ENCODE data around the gene FGGY.
"Not testable (repeated sequence)": the region's sequence is repeated elsewhere in the genome, so short reads cannot be mapped to it uniquely, and the experiment has no call there.

Gene FGGY

GRCh38 chr1:59296358-59297256 is at the start of gene FGGY:
Gene FGGY, plus strand, starts transcription at chr1:59297094. Its CDS starts 24,456 bp downstream, at chr1:59321550.
- peak; percentile 79 for DNase-seq

GRCh38 chr1:59248758-59249157 is 48.1 kb upstream of the FGGY start:
- DNase-seq: no peak

- DNase-seq: no peak
Observed at GRCh38 chr1:59249396-59250137, 47.3 kb upstream of the FGGY start.

GRCh38 chr1:59251061-59251460 is 45.8 kb upstream of the FGGY start:
- not testable (repeated sequence) for DNase-seq

DNA sequence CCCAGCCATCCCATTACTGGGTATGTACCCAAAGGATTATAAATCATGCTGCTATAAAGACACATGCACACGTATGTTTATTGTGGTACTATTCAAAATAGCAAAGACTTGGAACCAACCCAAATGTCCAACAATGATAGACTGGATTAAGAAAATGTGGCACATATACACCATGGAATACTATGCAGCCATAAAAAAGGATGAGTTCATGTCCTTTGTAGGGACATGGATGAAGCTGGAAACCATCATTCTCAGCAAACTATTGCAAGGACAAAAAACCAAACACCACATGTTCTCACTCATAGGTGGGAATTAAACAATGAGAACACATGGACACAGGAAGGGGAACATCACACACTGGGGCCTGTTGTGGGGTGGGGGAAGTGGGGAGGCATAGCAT is 40.5 kb upstream of the FGGY start:
- not testable (repeated sequence) for DNase-seq

GRCh38 chr1:59258412-59259032 is 38.4 kb upstream of the FGGY start:
- DNase-seq: no peak

DNA sequence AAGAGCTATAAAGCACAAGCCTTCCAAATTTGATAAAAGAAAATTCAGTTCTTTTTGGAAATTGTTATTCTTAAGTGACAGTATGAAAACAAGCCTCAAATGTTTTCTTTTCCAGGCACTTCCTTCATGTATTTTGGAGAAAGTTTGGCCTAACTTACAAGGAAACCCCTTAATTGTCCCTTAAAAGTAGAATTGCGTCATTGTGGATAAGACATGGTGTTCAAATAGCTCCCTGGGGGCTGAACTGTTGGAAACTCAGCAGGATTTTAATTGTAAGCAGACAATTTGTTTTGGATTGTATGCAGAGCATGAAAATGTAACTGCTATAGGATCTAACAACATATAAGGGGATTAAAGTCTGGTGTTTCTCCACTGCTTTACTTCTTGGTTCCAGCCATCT is 35.4 kb upstream of the FGGY start:
- DNase-seq: no peak

DNA sequence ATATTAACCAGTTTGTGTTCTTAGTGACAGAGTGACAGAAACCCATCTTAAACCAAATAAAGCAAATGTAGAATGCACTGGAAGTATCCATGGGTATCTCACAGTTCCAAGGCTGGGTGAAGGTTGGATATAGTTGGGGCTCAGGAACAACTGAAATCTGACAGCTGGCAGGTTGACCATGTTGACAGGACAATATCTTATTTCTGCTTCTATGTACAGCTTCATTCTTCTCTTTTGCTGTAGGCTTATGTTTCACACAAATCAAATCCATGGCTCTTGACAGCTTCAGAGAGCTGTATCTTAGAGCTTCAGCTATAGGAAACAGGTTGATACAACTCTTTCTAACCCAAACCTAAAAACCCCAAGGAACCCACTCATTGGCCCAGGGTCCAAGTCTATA is 34.3 kb upstream of the FGGY start:
- no peak for DNase-seq

DNA sequence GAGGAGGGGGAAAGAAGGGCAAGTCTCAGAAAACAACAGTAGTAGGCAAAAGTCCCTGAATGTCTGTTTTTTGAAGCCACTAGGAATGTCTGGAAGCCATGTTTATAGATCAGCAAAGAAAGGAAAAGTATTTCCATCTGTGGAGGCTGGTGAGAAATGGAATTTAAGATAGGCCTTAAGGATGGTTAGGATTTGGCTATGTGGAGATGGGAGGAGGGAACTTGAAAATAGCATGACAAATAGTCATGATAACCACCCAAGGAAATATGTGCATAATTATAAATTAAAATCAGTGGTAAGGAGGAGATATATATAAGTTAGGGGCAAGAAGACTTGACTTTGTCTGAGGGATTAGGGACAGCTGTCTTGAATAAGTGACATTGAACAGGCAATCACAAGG is 33.8 kb upstream of the FGGY start:
- DNase-seq: no peak

DNA sequence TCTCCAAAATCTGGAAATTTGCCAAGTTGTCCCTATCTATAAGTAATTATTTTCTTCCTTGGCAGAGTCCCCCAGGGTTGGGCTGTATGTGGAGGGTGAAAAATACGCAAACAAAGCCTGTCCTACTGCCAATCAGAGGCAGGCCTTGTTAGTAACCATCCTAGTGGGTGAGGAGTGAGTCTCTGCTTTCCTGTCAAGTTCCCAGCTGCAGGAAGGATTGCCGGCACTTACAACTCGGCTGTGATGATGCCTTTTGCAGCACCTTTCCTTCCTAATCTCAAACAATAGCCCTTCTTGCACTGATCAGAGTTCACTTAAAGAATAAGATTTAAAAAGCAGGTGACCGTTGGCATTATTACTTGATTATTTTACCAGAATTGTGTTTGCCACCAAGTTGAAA is 31.3 kb upstream of the FGGY start:
- DNase-seq: no peak

GRCh38 chr1:59266180-59266926 is 30.5 kb upstream of the FGGY start:
- DNase-seq: no peak

DNA sequence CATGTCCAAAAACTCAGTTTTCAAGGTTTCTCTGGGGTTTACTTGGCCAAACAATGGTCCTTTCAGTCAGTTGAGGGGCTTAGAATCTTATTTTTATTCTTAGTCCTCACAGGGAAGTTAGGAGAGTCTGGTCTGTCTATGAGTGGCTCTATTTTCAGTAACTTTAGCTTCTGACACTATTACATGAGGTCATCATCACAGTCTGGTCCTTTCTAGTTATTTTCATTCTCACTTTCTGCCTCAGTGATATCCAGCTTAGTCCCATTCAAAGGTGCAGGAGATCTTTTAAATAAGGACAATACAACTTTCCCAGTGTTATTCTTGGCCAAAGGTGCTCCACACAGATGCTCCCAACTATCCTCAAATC is 30.0 kb upstream of the FGGY start:
- no peak for DNase-seq

- DNase-seq: no peak
Observed at GRCh38 chr1:59268406-59268805, 28.5 kb upstream of the FGGY start.

DNA sequence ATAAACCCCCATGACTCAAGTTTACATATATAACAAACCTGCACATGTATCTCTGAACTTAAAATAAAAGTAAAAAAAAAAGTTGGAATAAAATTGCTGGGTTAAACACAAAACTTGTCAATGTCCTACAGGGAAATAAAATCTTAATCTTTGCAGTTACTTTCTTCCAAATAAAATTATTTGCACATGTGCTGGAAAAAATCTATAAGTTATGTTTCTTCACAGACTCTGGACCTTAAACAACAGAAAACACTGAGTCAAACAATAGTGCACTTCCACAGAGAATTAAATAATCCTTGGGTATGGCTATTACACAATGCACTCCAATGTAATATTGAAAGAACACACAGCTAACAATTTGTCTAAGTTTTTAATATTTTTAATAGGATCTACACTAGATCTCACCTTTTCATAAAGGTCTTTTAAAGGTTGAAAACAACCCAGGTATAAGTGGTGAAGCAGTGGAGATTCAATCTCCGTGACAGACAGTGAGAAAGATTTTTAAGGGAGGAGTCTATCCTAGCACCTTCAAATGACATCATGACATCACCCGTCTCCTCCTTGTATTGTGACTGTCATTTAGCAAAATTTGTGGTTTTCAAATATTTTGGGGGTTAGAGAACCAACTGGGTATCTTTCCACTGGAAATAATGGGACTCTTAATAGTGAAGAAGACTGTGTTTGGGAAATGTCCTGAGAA is 25.2 kb upstream of the FGGY start:
- no peak for DNase-seq

- DNase-seq: no peak
Observed at GRCh38 chr1:59272507-59272906, 24.4 kb upstream of the FGGY start.

GRCh38 chr1:59276439-59276851 is 20.4 kb upstream of the FGGY start:
- no peak for DNase-seq

- DNase-seq: no peak
Observed at GRCh38 chr1:59278780-59279354, 18.0 kb upstream of the FGGY start.

DNA sequence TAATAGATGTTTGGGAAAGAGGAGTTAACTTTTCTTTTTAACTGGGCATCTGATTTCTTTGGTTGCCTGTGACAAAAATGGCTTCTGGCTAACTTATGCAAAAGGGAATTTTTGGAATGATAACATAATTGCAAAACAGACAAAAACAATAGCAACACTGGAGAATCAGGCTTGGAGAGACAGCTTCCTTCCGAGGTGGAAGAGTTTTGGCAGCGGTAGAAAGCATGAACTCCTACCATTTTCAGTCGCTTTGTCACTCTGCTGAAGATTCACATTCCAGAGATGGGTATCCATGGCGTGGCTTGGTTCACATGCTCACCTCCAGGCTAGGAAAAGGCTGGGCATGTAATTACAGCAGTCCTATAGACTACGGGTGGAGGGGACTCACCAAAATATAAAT is 17.2 kb upstream of the FGGY start:
- DNase-seq: no peak

- DNase-seq: no peak
Observed at GRCh38 chr1:59282951-59283350, 13.9 kb upstream of the FGGY start.

DNA sequence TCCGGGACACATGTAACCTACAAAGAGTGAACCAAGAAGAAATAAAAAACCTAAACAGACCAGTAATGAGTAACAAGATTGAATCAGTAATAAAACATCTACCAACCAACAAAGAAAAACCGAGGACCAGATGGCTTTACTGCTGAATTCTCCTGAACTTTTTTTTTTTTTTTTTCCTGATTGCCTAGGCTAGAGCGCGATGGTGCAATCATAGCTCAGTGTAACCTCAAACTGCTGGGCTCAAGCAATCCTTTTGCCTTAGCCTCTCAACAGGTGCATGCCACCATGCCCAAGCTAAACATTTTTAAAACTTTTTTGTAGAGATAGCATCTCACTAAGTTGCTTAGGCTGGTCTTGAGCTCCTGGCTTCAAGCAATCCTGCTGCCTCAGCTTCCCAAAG is 11.2 kb upstream of the FGGY start:
- no peak for DNase-seq

GRCh38 chr1:59288046-59288445 is 8.8 kb upstream of the FGGY start:
- no peak for DNase-seq

DNA sequence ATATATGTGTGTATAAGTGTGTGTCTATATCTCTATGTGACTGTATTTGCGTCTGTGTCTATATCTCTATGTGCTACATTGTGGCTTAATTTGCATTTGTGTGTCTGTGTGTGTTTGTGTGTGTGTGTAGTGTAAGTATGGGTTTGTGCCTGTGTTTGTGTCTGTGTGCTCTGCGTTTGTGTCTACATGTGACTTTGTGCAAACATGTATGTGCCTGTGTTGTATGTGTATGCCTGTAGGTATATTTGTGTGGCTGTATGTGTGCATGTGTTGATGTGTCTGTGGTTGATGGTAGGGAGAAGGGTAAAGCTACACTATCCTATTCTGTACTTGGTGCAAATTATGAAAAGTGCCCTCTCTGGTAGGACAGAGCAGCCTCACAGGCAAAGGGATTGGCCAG is 7.3 kb upstream of the FGGY start:
- DNase-seq: no peak
